Measurements from ENCODE around the gene RAPGEF6. TPM values are rescaled to one million over a fixed set of nuclear protein-coding genes. Genes with fewer than 3 reads are reported as not detected.

Gene RAPGEF6
- total and polyA plus RNA-seq, 8 donors, result 1.4 to 43.9 (median 18.1) TPM

- no peak overlapping the region for H3K4me3 ChIP-seq
- intact Hi-C loops (cut with DNase I; ENCODE audit: low total_unique reads), result no loop called here
- H3K9me3 ChIP-seq, result no peaks in the 10 kb centered on the region
- peaks cover 20 to 90% (median 70%) of the 10 kb centered on the region in 4 donors for H3K36me3 ChIP-seq
- H3K27me3 ChIP-seq, result no peaks in the 10 kb centered on the region
- TF ChIP-seq CTCF (IDR thresholded peaks at IDR 0.05) (no peak), POLR2AphosphoS5 (IDR thresholded peaks at IDR 0.05) (no peak), EP300 (IDR thresholded peaks at IDR 0.05) (no peak), POLR2A (IDR thresholded peaks at IDR 0.05) (no peak)
- WGBS, 5 donors, result 85 to 91% (median 90%) methylated on average over 10 of the region's 10 CpGs
- no peak overlapping the region for H3K27ac ChIP-seq
- no peaks in the 10 kb centered on the region for H3K4me1 ChIP-seq
- no peak for DNase-seq
Observed at GRCh38 chr5:131647048-131647769, 12.2 kb upstream of the RAPGEF6 start.

- intact Hi-C loops (cut with DNase I; ENCODE audit: low total_unique reads), result no loop called here
- 88 to 96% (median 93%) methylated on average over 7 of the region's 7 CpGs for WGBS, 5 donors
- no peak overlapping the region for H3K27ac ChIP-seq
- no peak overlapping the region for H3K4me3 ChIP-seq
- no peaks in the 10 kb centered on the region for H3K9me3 ChIP-seq
- TF ChIP-seq EP300 (IDR thresholded peaks at IDR 0.05), result no peak
- no peak for TF ChIP-seq CTCF (IDR thresholded peaks at IDR 0.05)
- TF ChIP-seq POLR2AphosphoS5 (IDR thresholded peaks at IDR 0.05), result no peak
- no peak for TF ChIP-seq POLR2A (IDR thresholded peaks at IDR 0.05)
- DNase-seq, result no peak
- H3K36me3 ChIP-seq, result peaks cover 10 to 67% (median 48%) of the 10 kb centered on the region in 4 donors
- no peaks in the 10 kb centered on the region for H3K4me1 ChIP-seq
- no peaks in the 10 kb centered on the region for H3K27me3 ChIP-seq
Observed at GRCh38 chr5:131644822-131645221, 9.8 kb upstream of the RAPGEF6 start.

- 87 to 97% (median 95%) methylated on average over 1 of the region's 1 CpG for WGBS, 5 donors
- TF ChIP-seq POLR2AphosphoS5 (IDR thresholded peaks at IDR 0.05) (no peak), CTCF (IDR thresholded peaks at IDR 0.05) (no peak), EP300 (IDR thresholded peaks at IDR 0.05) (no peak), POLR2A (IDR thresholded peaks at IDR 0.05) (no peak)
- intact Hi-C loops (cut with DNase I; ENCODE audit: low total_unique reads), result no loop called here
- H3K4me3 ChIP-seq, result no peak overlapping the region
- no peaks in the 10 kb centered on the region for H3K4me1 ChIP-seq
- H3K36me3 ChIP-seq, result peaks cover 10 to 62% (median 45%) of the 10 kb centered on the region in 4 donors
- H3K27ac ChIP-seq, result no peak overlapping the region
- DNase-seq, result no peak
- no peaks in the 10 kb centered on the region for H3K9me3 ChIP-seq
- no peaks in the 10 kb centered on the region for H3K27me3 ChIP-seq
Observed at GRCh38 chr5:131644370-131644769, 9.3 kb upstream of the RAPGEF6 start.

- H3K27me3 ChIP-seq, result no peaks in the 10 kb centered on the region
- TF ChIP-seq POLR2A (IDR thresholded peaks at IDR 0.05) (no peak), EP300 (IDR thresholded peaks at IDR 0.05) (no peak), CTCF (IDR thresholded peaks at IDR 0.05) (no peak), POLR2AphosphoS5 (IDR thresholded peaks at IDR 0.05) (no peak)
- no peak for DNase-seq
- peaks cover 2 to 42% (median 30%) of the 10 kb centered on the region in 4 donors for H3K36me3 ChIP-seq
- no peak overlapping the region for H3K4me3 ChIP-seq
- H3K27ac ChIP-seq, result no peak overlapping the region
- H3K9me3 ChIP-seq, result no peaks in the 10 kb centered on the region
- 88 to 100% (median 90%) methylated on average over 1 of the region's 1 CpG for WGBS, 5 donors
- H3K4me1 ChIP-seq, result peaks cover 0 to 4% (median under 1%) of the 10 kb centered on the region in 4 donors
- intact Hi-C loops (cut with DNase I; ENCODE audit: low total_unique reads), result no loop called here
Observed at GRCh38 chr5:131641494-131641893, 6.5 kb upstream of the RAPGEF6 start.
